Neural crest cell (in vitro differentiated cells): ENCODE measurements around the gene SPIC. TPM values are rescaled to one million over a fixed set of nuclear protein-coding genes. Genes with fewer than 3 reads are reported as not detected.

ENCODE experiments used
- DNase-seq: peaks from one replicate; pipeline ENCODE4 v3.0.0; 2021; ENCODE audit warnings: low read depth, mixed read lengths, low spot score
- H3K27ac Mint-ChIP-seq: one replicate; pipeline ENCODE4 v1.8.0; 2021; ENCODE audit warnings: mild to moderate bottlenecking, mixed read lengths; ENCODE audit not compliant: unreplicated experiment
- H3K27me3 Mint-ChIP-seq: 2 replicates; pipeline ENCODE4 v1.8.0; 2021; ENCODE audit warnings: low read depth, mild to moderate bottlenecking, mixed read lengths
- H3K36me3 Mint-ChIP-seq: 2 replicates; pipeline ENCODE4 v1.8.0; 2021; ENCODE audit warnings: low read depth, mild to moderate bottlenecking, mixed read lengths
- H3K4me1 Mint-ChIP-seq: 2 replicates; pipeline ENCODE4 v1.8.0; 2021; ENCODE audit warnings: mixed read lengths
- H3K4me3 Mint-ChIP-seq: one replicate; pipeline ENCODE4 v1.8.0; 2021; ENCODE audit warnings: mild to moderate bottlenecking, mixed read lengths
- H3K9me3 Mint-ChIP-seq: 2 replicates; pipeline ENCODE4 v1.8.0; 2021; ENCODE audit warnings: mixed read lengths
- CTCF ChIP-seq: fragments of 200-600 bp; sonication (generic); conservative IDR thresholded peaks from 2 replicates; pipeline ENCODE4 v1.5.0; 2021; ENCODE audit warnings: antibody characterized with exemption, mild to moderate bottlenecking
- long read RNA-seq: library from polyadenylated mRNA; unstranded; transcript quantifications from one replicate; pipeline ENCODE4 v2.0.0, GENCODE V29; 2020
- total RNA-seq: library from RNA; stranded (reverse); gene quantifications from 2 replicates; pipeline ENCODE4 v1.2.1, GENCODE V29; 2021

Gene SPIC
- not detected in 2 replicates for total RNA-seq
- long read RNA-seq = 0 reads

- no peak for DNase-seq
- Mint-ChIP-seq H3K27ac (no peak within 1 kb of the TSS), H3K36me3 (no peaks in the 10 kb centered on the region), H3K9me3 (no peaks in the 10 kb centered on the region), H3K27me3 (no peaks in the 10 kb centered on the region), H3K4me3 (no peak within 1 kb of the TSS), H3K4me1 (no peaks in the 10 kb centered on the region)
- TF ChIP-seq CTCF = no peak
These were observed at the start of gene SPIC for GRCh38 chr12:101474711-101475386. TSS of gene SPIC (plus strand) at chr12:101475336. CDS start at chr12:101476905, 1,569 bp downstream.

GRCh38 chr12:101430456-101430855, 44.7 kb upstream of the SPIC start:
- no peaks in the 10 kb centered on the region for H3K9me3 Mint-ChIP-seq
- H3K27me3 Mint-ChIP-seq = no peaks in the 10 kb centered on the region

GRCh38 chr12:101436136-101436535, 39.0 kb upstream of the SPIC start:
- no peak overlapping the region for H3K27ac Mint-ChIP-seq
- no peak for DNase-seq
- no peaks in the 10 kb centered on the region for H3K36me3 Mint-ChIP-seq
- H3K4me1 Mint-ChIP-seq = no peaks in the 10 kb centered on the region
- H3K9me3 Mint-ChIP-seq = no peaks in the 10 kb centered on the region
- H3K27me3 Mint-ChIP-seq = no peaks in the 10 kb centered on the region
- no peak for TF ChIP-seq CTCF
- no peak overlapping the region for H3K4me3 Mint-ChIP-seq

More at GRCh38 chr12:101430456-101430855, 44.7 kb upstream of the SPIC start:
- no peak overlapping the region for H3K4me3 Mint-ChIP-seq
- H3K36me3 Mint-ChIP-seq = no peaks in the 10 kb centered on the region
- no peak overlapping the region for H3K27ac Mint-ChIP-seq
- DNase-seq = no peak
- no peaks in the 10 kb centered on the region for H3K4me1 Mint-ChIP-seq
- no peak for TF ChIP-seq CTCF

- Mint-ChIP-seq H3K36me3 (no peaks in the 10 kb centered on the region), H3K27ac (no peak overlapping the region), H3K27me3 (peaks cover 3% of the 10 kb centered on the region), H3K9me3 (no peaks in the 10 kb centered on the region), H3K4me1 (no peaks in the 10 kb centered on the region), H3K4me3 (no peak overlapping the region)
- TF ChIP-seq CTCF = no peak
- DNase-seq = no peak
These were observed 35.9 kb upstream of the SPIC start for GRCh38 chr12:101439236-101439635.

- no peak for DNase-seq
- Mint-ChIP-seq H3K36me3 (no peaks in the 10 kb centered on the region), H3K27me3 (peaks cover 3% of the 10 kb centered on the region), H3K27ac (no peak overlapping the region), H3K4me1 (no peaks in the 10 kb centered on the region), H3K4me3 (no peak overlapping the region), H3K9me3 (no peaks in the 10 kb centered on the region)
- TF ChIP-seq CTCF = no peak
These were observed 33.5 kb upstream of the SPIC start for GRCh38 chr12:101441461-101442224.
